DND-41 (cell line): ENCODE results near the gene TST.

Experiments used
- ATAC-seq: fragments of 200-7000 bp; cut with Tn5 transposase; 3 replicates; pipeline ENCODE4 v1.9.1; 2021; ENCODE audit warnings: low read depth; ENCODE audit not compliant: insufficient read depth
- DNase-seq: peaks from one replicate; pipeline ENCODE4 v3.0.0-alpha.2; 2020
- H2AFZ ChIP-seq: 2 replicates; pipeline ENCODE4 v1.6.0; 2012; ENCODE audit warnings: low read depth, low read length
- H3K27ac ChIP-seq: 2 replicates; pipeline ENCODE4 v1.5.1; 2012; ENCODE audit warnings: low read length, inconsistent platforms
- H3K27me3 ChIP-seq: fragments of 200-600 bp; sonication (generic); 2 replicates; pipeline ENCODE4 v1.6.0; 2012; ENCODE audit warnings: low read length, mild to moderate bottlenecking, inconsistent platforms; ENCODE audit not compliant: insufficient read depth, poor library complexity
- H3K36me3 ChIP-seq: 2 replicates; pipeline ENCODE4 v1.5.1; 2012; ENCODE audit warnings: low read length, inconsistent platforms; ENCODE audit not compliant: insufficient read depth
- H3K4me1 ChIP-seq: 2 replicates; pipeline ENCODE4 v1.5.1; 2012; ENCODE audit warnings: mild to moderate bottlenecking, low read length; ENCODE audit not compliant: insufficient read depth
- H3K4me2 ChIP-seq: 2 replicates; pipeline ENCODE4 v1.6.0; 2012; ENCODE audit warnings: mild to moderate bottlenecking, moderate library complexity, low read length, inconsistent platforms; ENCODE audit not compliant: insufficient read depth
- H3K4me3 ChIP-seq, 2 experiments: fragments of 200-600 bp in 1 of 2; shearing (Covaris generic) in 1 of 2; 2 replicates each; pipeline ENCODE4 v1.5.1; 2012 to 2016; ENCODE audit warnings: inconsistent platforms in 2 of 2, low read length in 2 of 2, mild to moderate bottlenecking in 2 of 2, low read depth in 1 of 2, moderate library complexity in 1 of 2
- H3K79me2 ChIP-seq: 2 replicates; pipeline ENCODE4 v1.6.0; 2012; ENCODE audit warnings: low read length, inconsistent platforms; ENCODE audit not compliant: insufficient read depth
- H3K9ac ChIP-seq: 2 replicates; pipeline ENCODE4 v1.6.0; 2012; ENCODE audit warnings: low read depth, mild to moderate bottlenecking, inconsistent platforms, low read length, moderate library complexity
- H3K9me3 ChIP-seq: 2 replicates; pipeline ENCODE4 v1.5.1; 2012; ENCODE audit warnings: low read length, moderate library complexity, mild to moderate bottlenecking, inconsistent platforms; ENCODE audit not compliant: insufficient read depth, severe bottlenecking
- H4K20me1 ChIP-seq: 2 replicates; pipeline ENCODE4 v1.6.0; 2012; ENCODE audit warnings: low read length; ENCODE audit not compliant: insufficient read depth
- CTCF ChIP-seq: IDR thresholded peaks from 2 replicates; pipeline ENCODE4 v1.5.1; 2012; ENCODE audit warnings: borderline replicate concordance, low read length, moderate library complexity, mild to moderate bottlenecking; ENCODE audit not compliant: poor library complexity, severe bottlenecking; ENCODE audit errors: extremely low read depth
- EZH2 ChIP-seq: IDR thresholded peaks from 3 replicates; pipeline ENCODE4 v1.6.1; 2012; ENCODE audit warnings: borderline replicate concordance, low read depth, mild to moderate bottlenecking, moderate library complexity, low read length, inconsistent platforms; ENCODE audit not compliant: severe bottlenecking

TST gene

DNA sequence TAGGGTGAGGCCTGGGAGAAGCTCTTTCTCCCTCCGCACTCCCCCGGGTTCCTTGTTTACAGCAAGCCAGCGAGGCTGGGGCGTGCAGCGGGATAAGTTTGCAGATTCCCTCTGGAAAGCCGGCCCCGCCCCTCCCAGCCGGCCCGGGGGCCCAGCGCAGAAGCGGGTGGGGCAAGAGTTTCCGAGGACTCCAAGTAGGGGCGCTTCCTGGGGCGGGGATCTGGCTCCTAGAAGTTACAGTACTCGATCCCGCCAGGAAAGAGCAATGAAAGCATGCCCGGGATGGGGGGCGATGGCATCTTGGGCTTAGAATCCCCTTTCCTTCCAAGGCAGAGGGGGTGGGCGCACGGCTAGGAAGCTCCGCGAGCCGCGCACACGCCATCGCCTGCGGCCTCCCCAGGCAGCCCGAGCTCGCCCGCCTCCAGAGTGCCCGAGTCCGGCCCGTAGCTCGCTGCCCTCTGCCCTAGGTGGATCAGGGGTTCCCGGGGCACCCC lies 385 bp downstream of the TST start:
- Histone ChIP-seq H4K20me1 (0 out of 2 replicates have a peak, but pooled peaks cover 6% of the 10 kb centered on the region), H2AFZ (no peak overlapping the region), H3K27me3 (peaks cover 9% of the 10 kb centered on the region), H3K36me3 (no peaks in the 10 kb centered on the region), H3K4me3 (no peak overlapping the region), H3K9ac (no peak overlapping the region), H3K27ac (no peak overlapping the region), H3K4me1 (no peaks in the 10 kb centered on the region), H3K79me2 (no peaks in the 10 kb centered on the region), H3K9me3 (no peaks in the 10 kb centered on the region), H3K4me2 (no peak overlapping the region)
- TF ChIP-seq EZH2 (no peak), CTCF (no peak)
- ATAC-seq (no peak), DNase-seq (no peak)

DNA sequence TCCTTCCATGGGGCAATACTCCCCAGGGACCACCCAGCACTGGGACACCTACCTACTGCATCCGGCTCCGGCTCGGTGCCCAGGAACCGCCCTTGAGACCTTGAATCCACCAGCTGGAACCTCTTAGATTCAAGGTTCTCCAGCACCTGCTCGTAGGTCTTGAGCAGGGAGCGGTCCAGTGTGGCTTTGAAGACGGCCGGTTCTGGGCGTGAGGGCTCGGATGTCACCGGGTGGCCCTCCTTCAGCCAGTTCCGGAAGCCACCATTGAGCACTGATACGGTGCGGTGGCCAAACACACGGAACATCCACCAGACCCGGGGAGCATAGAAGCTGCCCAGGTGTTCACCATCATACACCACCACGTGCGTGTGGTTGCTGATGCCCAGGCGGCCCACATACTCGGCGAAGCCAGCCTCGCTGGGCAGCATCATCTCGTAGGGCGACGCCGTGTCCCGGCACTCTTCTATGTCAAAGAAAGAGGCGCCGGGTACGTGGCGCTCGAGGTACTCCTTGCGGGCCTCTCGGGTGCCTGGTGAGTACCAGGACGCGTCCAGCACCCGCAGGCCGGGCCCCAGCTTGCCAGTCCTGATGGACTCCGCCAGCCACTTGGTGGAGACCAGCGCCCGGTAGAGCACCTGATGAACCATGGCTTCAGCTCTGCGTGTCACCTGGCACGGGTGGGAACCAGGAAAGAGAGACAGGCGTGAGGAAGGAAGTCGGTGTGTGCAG lies 997 bp downstream of the TST start:
- no peaks in the 10 kb centered on the region for H3K4me1 ChIP-seq
- DNase-seq (no peak), ATAC-seq (no peak)
- TF ChIP-seq EZH2 (no peak), CTCF (no peak)
- 0 out of 2 replicates have a peak, but pooled peaks cover 6% of the 10 kb centered on the region for H4K20me1 ChIP-seq
- H3K27me3 ChIP-seq: peaks cover 9% of the 10 kb centered on the region
- no peaks in the 10 kb centered on the region for H3K79me2 ChIP-seq
- no peaks in the 10 kb centered on the region for H3K9me3 ChIP-seq
- H2AFZ ChIP-seq: no peak overlapping the region
- H3K4me3 ChIP-seq: no peak overlapping the region
- no peak overlapping the region for H3K4me2 ChIP-seq
- H3K9ac ChIP-seq: no peak overlapping the region
- H3K27ac ChIP-seq: no peak overlapping the region
- no peaks in the 10 kb centered on the region for H3K36me3 ChIP-seq

DNA sequence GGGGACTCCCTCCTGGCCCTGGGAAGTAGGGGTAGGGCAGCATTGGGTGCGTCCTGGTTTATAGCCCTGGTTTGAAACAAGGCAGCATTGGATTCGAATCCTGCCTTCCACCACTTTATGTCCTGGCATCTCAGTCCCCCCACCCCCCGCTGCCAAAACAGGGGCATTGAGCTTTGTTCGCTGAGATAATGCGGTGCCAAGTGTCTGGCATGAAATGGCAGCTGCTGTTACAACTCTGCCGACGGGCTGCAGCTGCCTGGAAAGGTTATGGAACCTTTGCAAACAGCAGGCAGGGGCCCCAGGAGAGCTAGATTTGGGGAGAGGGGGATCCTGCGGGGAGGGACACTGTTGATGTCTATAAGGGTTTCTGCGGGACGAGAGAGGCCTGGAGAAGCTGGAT lies 1.9 kb downstream of the TST start:
- DNase-seq: no peak
- Histone ChIP-seq H3K36me3 (no peaks in the 10 kb centered on the region), H3K27ac (no peak overlapping the region), H3K79me2 (no peaks in the 10 kb centered on the region), H3K4me1 (no peaks in the 10 kb centered on the region), H3K9ac (no peak overlapping the region), H4K20me1 (0 out of 2 replicates have a peak, but pooled peaks cover 6% of the 10 kb centered on the region), H3K4me2 (no peak overlapping the region), H3K9me3 (no peaks in the 10 kb centered on the region), H3K4me3 (no peak overlapping the region), H2AFZ (no peak overlapping the region), H3K27me3 (peaks cover 9% of the 10 kb centered on the region)
- no peak for TF ChIP-seq EZH2
- ATAC-seq: no peak

DNA sequence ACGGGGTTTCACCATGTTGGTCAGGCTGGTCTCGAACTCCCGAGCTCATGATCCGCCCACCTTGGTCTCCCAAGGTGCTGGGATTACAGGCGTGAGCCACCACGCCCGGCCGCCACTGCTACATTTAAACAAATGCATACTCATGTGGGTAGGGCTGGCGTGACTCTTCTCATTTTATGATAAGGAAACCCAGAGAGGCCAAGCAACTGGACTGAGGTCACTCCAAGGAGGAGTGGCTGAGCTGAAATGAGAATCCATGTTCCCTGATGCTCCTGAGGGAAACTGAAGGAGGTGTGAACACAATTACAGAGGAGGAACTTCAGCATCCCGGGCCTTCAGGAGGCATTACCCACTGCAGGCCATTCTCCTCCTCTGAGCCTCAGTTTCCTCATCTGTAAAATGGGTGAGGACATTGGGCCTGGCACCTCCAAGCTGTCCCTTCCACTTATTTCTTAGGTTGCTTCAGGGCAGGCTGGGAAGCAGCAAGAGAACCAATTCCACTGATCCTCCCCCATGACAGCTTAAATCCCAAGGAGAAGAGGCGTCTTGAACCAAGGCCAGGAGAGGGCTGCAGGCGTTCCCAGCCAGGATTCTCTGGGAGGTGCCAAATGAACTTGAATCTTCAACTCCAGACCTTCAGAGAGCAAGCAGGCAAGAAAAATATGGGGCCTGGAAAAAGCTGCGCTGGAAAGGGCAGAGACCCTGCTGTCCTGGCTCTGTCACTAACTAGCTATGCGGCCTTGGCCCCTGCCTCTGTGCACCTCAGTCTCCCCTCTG lies 2.9 kb downstream of the TST start:
- no peak for DNase-seq
- Histone ChIP-seq H3K4me3 (no peak overlapping the region), H2AFZ (no peak overlapping the region), H3K9ac (no peak overlapping the region), H4K20me1 (0 out of 2 replicates have a peak, but pooled peaks cover 6% of the 10 kb centered on the region), H3K79me2 (no peaks in the 10 kb centered on the region), H3K9me3 (no peaks in the 10 kb centered on the region), H3K27ac (no peak overlapping the region), H3K4me2 (no peak overlapping the region), H3K36me3 (no peaks in the 10 kb centered on the region), H3K4me1 (no peaks in the 10 kb centered on the region), H3K27me3 (peaks cover 9% of the 10 kb centered on the region)
- no peak for TF ChIP-seq CTCF
- no peak for TF ChIP-seq EZH2
- ATAC-seq: no peak
